ENCODE measurements around the gene PEX10.

PEX10 gene

GRCh38 chr1:2438038-2438437 lies 25.7 kb upstream of the PEX10 start:
- DNase-seq (ENCODE audit: low read depth, low spot score), result no peak
- no peak overlapping the region for H3K4me3 ChIP-seq (ENCODE audit: low read depth, low read length)
- no peak for TF ChIP-seq CTCF (IDR thresholded peaks at IDR 0.05; ENCODE audit: low read depth, low read length)
- in situ Hi-C loops (cut with HindIII; ENCODE audit: low sequenced_read_pairs), result no loop called here

GRCh38 chr1:2437617-2438016 lies 25.3 kb upstream of the PEX10 start:
- in situ Hi-C loops (cut with HindIII; ENCODE audit: low sequenced_read_pairs), result no loop called here
- no peak for TF ChIP-seq CTCF (IDR thresholded peaks at IDR 0.05; ENCODE audit: low read depth, low read length)
- no peak for DNase-seq (ENCODE audit: low read depth, low spot score)
- H3K4me3 ChIP-seq (ENCODE audit: low read depth, low read length), result no peak overlapping the region

- no peak for DNase-seq (ENCODE audit: low read depth, low spot score)
- no peak for TF ChIP-seq CTCF (IDR thresholded peaks at IDR 0.05; ENCODE audit: low read depth, low read length)
- H3K4me3 ChIP-seq (ENCODE audit: low read depth, low read length), result no peak overlapping the region
- in situ Hi-C loops (cut with HindIII; ENCODE audit: low sequenced_read_pairs), result no loop called here
These were observed 24.5 kb upstream of the PEX10 start for GRCh38 chr1:2436876-2437275.

- TF ChIP-seq CTCF (IDR thresholded peaks at IDR 0.05; ENCODE audit: low read depth, low read length), result no peak
- in situ Hi-C loops (cut with HindIII; ENCODE audit: low sequenced_read_pairs), result no loop called here
- DNase-seq (ENCODE audit: low read depth, low spot score), result no peak
- H3K4me3 ChIP-seq (ENCODE audit: low read depth, low read length), result no peak overlapping the region
These were observed 23.5 kb upstream of the PEX10 start for GRCh38 chr1:2435746-2436355.

- in situ Hi-C loops (cut with HindIII; ENCODE audit: low sequenced_read_pairs), result no loop called here
- no peak for DNase-seq (ENCODE audit: low read depth, low spot score)
- TF ChIP-seq CTCF (IDR thresholded peaks at IDR 0.05; ENCODE audit: low read depth, low read length), result no peak
- no peak overlapping the region for H3K4me3 ChIP-seq (ENCODE audit: low read depth, low read length)
These were observed 22.7 kb upstream of the PEX10 start for GRCh38 chr1:2435091-2435490.

GRCh38 chr1:2433936-2434655 lies 21.7 kb upstream of the PEX10 start:
- H3K4me3 ChIP-seq (ENCODE audit: low read depth, low read length), result no peak overlapping the region
- in situ Hi-C loops (cut with HindIII; ENCODE audit: low sequenced_read_pairs), result no loop called here
- TF ChIP-seq CTCF (IDR thresholded peaks at IDR 0.05; ENCODE audit: low read depth, low read length), result no peak
- no peak for DNase-seq (ENCODE audit: low read depth, low spot score)
